ENCODE data around the gene CEP290.
"Not testable (repeated sequence)": the region's sequence is repeated elsewhere in the genome, so short reads cannot be mapped to it uniquely, and the experiment has no call there.

Gene CEP290

GRCh38 chr12:88144546-88145468 lies 2.9 kb upstream of the CEP290 start:
- no peak for DNase-seq (ENCODE audit: low spot score)

- DNase-seq (ENCODE audit: low spot score), result no peak
Measured at GRCh38 chr12:88144037-88144436, 2.1 kb upstream of the CEP290 start.

GRCh38 chr12:88142610-88142991 lies 713 bp upstream of the CEP290 start:
- no peak for DNase-seq (ENCODE audit: low spot score)

- no peak for DNase-seq (ENCODE audit: low spot score)
Measured at GRCh38 chr12:88141425-88141773, 489 bp downstream of the CEP290 start.

GRCh38 chr12:88139711-88140110 lies 2.2 kb downstream of the CEP290 start:
- not testable (repeated sequence) for DNase-seq (ENCODE audit: low spot score)

- DNase-seq (ENCODE audit: low spot score), result not testable (repeated sequence)
Measured at GRCh38 chr12:88133181-88133580, 8.7 kb downstream of the CEP290 start.

GRCh38 chr12:88132392-88132791 lies 9.5 kb downstream of the CEP290 start:
- no peak for DNase-seq (ENCODE audit: low spot score)

- DNase-seq (ENCODE audit: low spot score), result no peak
Measured at GRCh38 chr12:88127855-88128254, 14.0 kb downstream of the CEP290 start.

GRCh38 chr12:88127099-88127498 lies 14.8 kb downstream of the CEP290 start:
- no peak for DNase-seq (ENCODE audit: low spot score)

- no peak for DNase-seq (ENCODE audit: low spot score)
Measured at GRCh38 chr12:88122666-88123065, 19.2 kb downstream of the CEP290 start.

GRCh38 chr12:88113871-88114270 lies 28.0 kb downstream of the CEP290 start:
- DNase-seq (ENCODE audit: low spot score), result peak; percentile 5

GRCh38 chr12:88111074-88111652 lies 30.7 kb downstream of the CEP290 start:
- DNase-seq (ENCODE audit: low spot score), result peak; percentile 48

GRCh38 chr12:88108021-88108420 lies 33.9 kb downstream of the CEP290 start:
- DNase-seq (ENCODE audit: low spot score), result no peak

GRCh38 chr12:88093573-88093972 lies 48.3 kb downstream of the CEP290 start:
- no peak for DNase-seq (ENCODE audit: low spot score)

- DNase-seq (ENCODE audit: low spot score), result no peak
Measured at GRCh38 chr12:88092771-88093170, 49.1 kb downstream of the CEP290 start.

GRCh38 chr12:88084210-88084609 lies 57.7 kb downstream of the CEP290 start:
- no peak for DNase-seq (ENCODE audit: low spot score)

GRCh38 chr12:88083634-88084033 lies 58.3 kb downstream of the CEP290 start:
- DNase-seq (ENCODE audit: low spot score), result no peak

- no peak for DNase-seq (ENCODE audit: low spot score)
Measured at GRCh38 chr12:88081247-88081646, 60.6 kb downstream of the CEP290 start.

GRCh38 chr12:88067301-88067700 lies 74.6 kb downstream of the CEP290 start:
- no peak for DNase-seq (ENCODE audit: low spot score)

GRCh38 chr12:88063375-88063774 lies 78.5 kb downstream of the CEP290 start:
- no peak for DNase-seq (ENCODE audit: low spot score)

- DNase-seq (ENCODE audit: low spot score), result no peak
Measured at GRCh38 chr12:88062474-88062873, 79.4 kb downstream of the CEP290 start.

GRCh38 chr12:88058719-88059077 lies 83.2 kb downstream of the CEP290 start:
- no peak for DNase-seq (ENCODE audit: low spot score)

GRCh38 chr12:88057994-88058718 lies 83.7 kb downstream of the CEP290 start:
- peak; percentile 65 for DNase-seq (ENCODE audit: low spot score)

All from AG08395 (cell line).